ENCODE results near the gene FYCO1. TPM values are rescaled to one million over a fixed set of nuclear protein-coding genes. Genes with fewer than 3 reads are reported as not detected.

FYCO1 gene
- polyA plus RNA-seq = 0.22 and 0.31 TPM in 2 replicates

GRCh38 chr3:45995236-45996192, at the start of gene FYCO1:
Gene FYCO1, minus strand, starts transcription at chr3:45995824. Its CDS starts 10,914 bp downstream, at chr3:45984910.

GRCh38 chr3:46027021-46027705, 31.5 kb upstream of the FYCO1 start, which contains the start of gene XCR1:
Gene XCR1, minus strand, starts transcription at chr3:46027483. Its CDS starts 5,536 bp downstream, at chr3:46021947.

GRCh38 chr3:45943207-45943846, 52.3 kb downstream of the FYCO1 start, which contains the start of gene CXCR6:
Gene CXCR6, plus strand, starts transcription at chr3:45943464. Its CDS starts 3,018 bp downstream, at chr3:45946482.

GRCh38 chr3:45885979-45886705, 109.5 kb downstream of the FYCO1 start, which contains the start of gene CCR9:
Gene CCR9, plus strand, starts transcription at chr3:45886543. Its CDS starts 8,391 bp downstream, at chr3:45894934.

Other genes with a start within 250 kb of the FYCO1 start
- gene SLC6A20, start 199.3 kb downstream of the FYCO1 start, polyA plus RNA-seq = not detected in 2 replicates
- gene LZTFL1, start 153.7 kb downstream of the FYCO1 start, polyA plus RNA-seq = 15.8 and 23.6 TPM in 2 replicates
- not detected in 2 replicates for gene CCR9, start 109.3 kb downstream of the FYCO1 start, polyA plus RNA-seq
- gene CXCR6, start 52.4 kb downstream of the FYCO1 start, polyA plus RNA-seq = not detected in 2 replicates
- gene XCR1, start 31.7 kb upstream of the FYCO1 start, polyA plus RNA-seq = not detected in 2 replicates
- not detected in 2 replicates for gene CCR1, start 212.5 kb upstream of the FYCO1 start, polyA plus RNA-seq
- not detected in 2 replicates for gene CCR3, start 246.6 kb upstream of the FYCO1 start, polyA plus RNA-seq